B cell (primary cell): ENCODE data around the gene CAMTA1. TPM values are rescaled to one million over a fixed set of nuclear protein-coding genes. Genes with fewer than 3 reads are reported as not detected.

Experiments
- ATAC-seq: fragments of 200-7000 bp; cut with Tn5 transposase; one replicate; pipeline ENCODE4 v1.10.0; 2021; ENCODE audit warnings: low read depth, mild to moderate bottlenecking, moderate number of reproducible peaks, moderate library complexity
- CTCF ChIA-PET: fragments of 350-600 bp; sonication (Branson Sonifier 250); formaldehyde crosslinking; loops from one replicate; lab custom pipeline; 2021; ENCODE audit warnings: antibody characterized with exemption, inconsistent platforms; lab: Charles Lee
- POLR2A ChIA-PET: fragments of 350-600 bp; sonication (Branson Sonifier 250); formaldehyde crosslinking; loops from one replicate; lab custom pipeline; 2021; ENCODE audit warnings: antibody characterized with exemption; lab: Charles Lee
- DNase-seq: peaks from one replicate; pipeline ENCODE4 v3.0.0; 2013
- H2AFZ ChIP-seq: 2 replicates; pipeline ENCODE4 v1.6.1; 2012; ENCODE audit warnings: mild to moderate bottlenecking, low read depth, low read length; ENCODE audit not compliant: insufficient read depth, poor library complexity, severe bottlenecking
- H3K27ac ChIP-seq, 2 donors: 1 replicate in 1 of 2; 2 replicates in 1 of 2; pipeline ENCODE4 v1.5.1; 2012 to 2013; ENCODE audit warnings: low read length in 2 of 2, mild to moderate bottlenecking in 2 of 2, moderate library complexity in 1 of 2
- H3K27me3 ChIP-seq, 4 experiments: fragments of 200-600 bp in 1 of 4; sonication (generic) in 1 of 4; replicated peaks in 1 of 4; 1 replicate in 2 of 4; 2 replicates in 2 of 4; pipeline versions ENCODE4 v1.6.1 to v1.7.0; 2013 to 2016; ENCODE audit warnings: low read length in 3 of 4, mild to moderate bottlenecking in 2 of 4, mixed read lengths in 1 of 4, moderate library complexity in 1 of 4; ENCODE audit not compliant: insufficient read depth in 4 of 4, control insufficient read depth in 3 of 4; ENCODE audit errors: control extremely low read depth in 1 of 4
- H3K36me3 ChIP-seq, 2 experiments: replicated peaks in 1 of 2; 1 replicate in 1 of 2; 2 replicates in 1 of 2; pipeline versions ENCODE4 v1.6.1 to v1.7.1; 2013; ENCODE audit warnings: low read length in 1 of 2; ENCODE audit not compliant: insufficient read depth in 2 of 2, control insufficient read depth in 1 of 2; ENCODE audit errors: control extremely low read depth in 1 of 2, extremely low read depth in 1 of 2
- H3K4me1 ChIP-seq, 2 donors: fragments of 200-600 bp in 1 of 2; sonication (generic) in 1 of 2; 1 replicate in 1 of 2; 2 replicates in 1 of 2; pipeline versions ENCODE4 v1.5.1 to v1.6.1; 2013 to 2017; ENCODE audit warnings: low read length in 2 of 2; ENCODE audit not compliant: control insufficient read depth in 2 of 2, insufficient read depth in 2 of 2
- H3K4me2 ChIP-seq: replicated peaks from 2 replicates; pipeline ENCODE3; 2012; ENCODE audit warnings: mild to moderate bottlenecking, low read depth, low read length; ENCODE audit not compliant: poor library complexity, severe bottlenecking
- H3K4me3 ChIP-seq, 5 experiments: fragments of 200-600 bp in 1 of 5; sonication (generic) in 1 of 5; 1 replicate in 3 of 5; 2 replicates in 2 of 5; pipeline versions ENCODE4 v1.5.1 to v1.7.0; 2011 to 2016; ENCODE audit warnings: low read length in 4 of 5, mild to moderate bottlenecking in 4 of 5, low read depth in 2 of 5, control low read depth in 1 of 5, moderate library complexity in 1 of 5; ENCODE audit not compliant: insufficient read depth in 1 of 5; ENCODE audit errors: control extremely low read depth in 1 of 5, extremely low read depth in 1 of 5
- H3K79me2 ChIP-seq: fragments of 200-600 bp; sonication (generic); one replicate; pipeline ENCODE4 v1.6.0; 2016; ENCODE audit warnings: low read length; ENCODE audit not compliant: control insufficient read depth, insufficient read depth
- H3K9ac ChIP-seq: fragments of 200-600 bp; sonication (generic); 2 replicates; pipeline ENCODE4 v1.6.1; 2017; ENCODE audit warnings: mild to moderate bottlenecking, low read length, moderate library complexity
- H3K9me3 ChIP-seq, 3 donors: one replicate each; pipeline versions ENCODE4 v1.6.1 to v1.7.1; 2013; ENCODE audit warnings: low read length in 2 of 3; ENCODE audit not compliant: control insufficient read depth in 2 of 3, insufficient read depth in 1 of 3; ENCODE audit errors: control extremely low read depth in 1 of 3
- H4K20me1 ChIP-seq: 2 replicates; pipeline ENCODE4 v1.6.0; 2012; ENCODE audit warnings: mild to moderate bottlenecking, low read length; ENCODE audit not compliant: insufficient read depth, control insufficient read depth, poor library complexity, severe bottlenecking
- H3K27ac Mint-ChIP-seq: one replicate; pipeline ENCODE4 v1.8.0; 2021; ENCODE audit warnings: mixed read lengths
- H3K27me3 Mint-ChIP-seq: one replicate; pipeline ENCODE4 v1.8.0; 2021; ENCODE audit warnings: mixed read lengths
- H3K4me1 Mint-ChIP-seq: one replicate; pipeline ENCODE4 v1.8.0; 2021; ENCODE audit warnings: mixed read lengths
- H3K4me3 Mint-ChIP-seq: one replicate; pipeline ENCODE4 v1.8.0; 2021; ENCODE audit warnings: mixed read lengths
- H3K9me3 Mint-ChIP-seq: one replicate; pipeline ENCODE4 v1.8.0; 2022; ENCODE audit warnings: mixed read lengths; ENCODE audit not compliant: insufficient read depth
- EZH2 ChIP-seq: IDR thresholded peaks from 2 replicates; pipeline ENCODE4 v1.6.1; 2012; ENCODE audit warnings: borderline replicate concordance, low read depth, mild to moderate bottlenecking, moderate library complexity, low read length; ENCODE audit not compliant: insufficient read depth, poor library complexity, severe bottlenecking
- WGBS: methylation state at CpG from one replicate; pipeline ENCODE4 v1.1.5; 2013; ENCODE audit warnings: missing lambda C conversion rate; ENCODE audit not compliant: insufficient coverage; 5-methylcytosine and 5-hydroxymethylcytosine counted together
- intact Hi-C: fragments of 100-400 bp; cut with micrococcal nuclease; formaldehyde crosslinking; loops from one replicate; pipeline ENCODE4 v1.10.0; 2022
- polyA plus RNA-seq: library from polyadenylated mRNA; depleted of rRNA; stranded (reverse); fragments of >200 nt; gene quantifications from 2 replicates; pipeline ENCODE4 v1.2.3, GENCODE V29; 2012
- total RNA-seq, 2 donors: library from RNA; stranded (reverse); fragments of 120-200 nt in 1 of 2; gene quantifications; 1 replicate in 1 of 2; 2 replicates in 1 of 2; pipeline versions ENCODE4 v1.2.3 to v1.2.4, GENCODE V29; 2013 to 2022
- TF ChIP-seq, protein P1 (sequence below): fragments of 200-600 bp; IDR thresholded peaks from one replicate; pipeline ENCODE4 v1.8.0; 2022; ENCODE audit warnings: antibody characterized with exemption, mild to moderate bottlenecking

CAMTA1 gene
- total and polyA plus RNA-seq, 2 donors (not counting 1 experiment from before 2014, with no cell fraction given): 42.2 to 45.7 TPM

- H3K36me3 ChIP-seq: no peaks in the 10 kb centered on the region
- H2AFZ ChIP-seq: no peak overlapping the region
- H3K9ac ChIP-seq: no peak overlapping the region
- Mint-ChIP-seq H3K4me1 (no peaks in the 10 kb centered on the region), H3K9me3 (no peaks in the 10 kb centered on the region), H3K27me3 (peaks cover 24% of the 10 kb centered on the region), H3K4me3 (no peak overlapping the region), H3K27ac (no peak overlapping the region)
- no peak for TF ChIP-seq EZH2
- TF ChIP-seq, protein P1, sequence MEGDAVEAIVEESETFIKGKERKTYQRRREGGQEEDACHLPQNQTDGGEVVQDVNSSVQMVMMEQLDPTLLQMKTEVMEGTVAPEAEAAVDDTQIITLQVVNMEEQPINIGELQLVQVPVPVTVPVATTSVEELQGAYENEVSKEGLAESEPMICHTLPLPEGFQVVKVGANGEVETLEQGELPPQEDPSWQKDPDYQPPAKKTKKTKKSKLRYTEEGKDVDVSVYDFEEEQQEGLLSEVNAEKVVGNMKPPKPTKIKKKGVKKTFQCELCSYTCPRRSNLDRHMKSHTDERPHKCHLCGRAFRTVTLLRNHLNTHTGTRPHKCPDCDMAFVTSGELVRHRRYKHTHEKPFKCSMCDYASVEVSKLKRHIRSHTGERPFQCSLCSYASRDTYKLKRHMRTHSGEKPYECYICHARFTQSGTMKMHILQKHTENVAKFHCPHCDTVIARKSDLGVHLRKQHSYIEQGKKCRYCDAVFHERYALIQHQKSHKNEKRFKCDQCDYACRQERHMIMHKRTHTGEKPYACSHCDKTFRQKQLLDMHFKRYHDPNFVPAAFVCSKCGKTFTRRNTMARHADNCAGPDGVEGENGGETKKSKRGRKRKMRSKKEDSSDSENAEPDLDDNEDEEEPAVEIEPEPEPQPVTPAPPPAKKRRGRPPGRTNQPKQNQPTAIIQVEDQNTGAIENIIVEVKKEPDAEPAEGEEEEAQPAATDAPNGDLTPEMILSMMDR: no peak
- no peak overlapping the region for H3K27ac ChIP-seq
- no peaks in the 10 kb centered on the region for H3K4me1 ChIP-seq
- H4K20me1 ChIP-seq: no peaks in the 10 kb centered on the region
- intact Hi-C loops: no loop called here
- H3K27me3 ChIP-seq: no peaks in the 10 kb centered on the region
- no peaks in the 10 kb centered on the region for H3K79me2 ChIP-seq
- WGBS: 90% methylated on average over 8 of the region's 8 CpGs
- H3K4me3 ChIP-seq: no peak overlapping the region
- DNase-seq: no peak
- ChIA-PET CTCF (no interaction called here), POLR2A (no interaction called here)
- no peak overlapping the region for H3K4me2 ChIP-seq
- ATAC-seq: no peak
- no peaks in the 10 kb centered on the region for H3K9me3 ChIP-seq
Observed at GRCh38 chr1:7002728-7003127, 217.5 kb downstream of the CAMTA1 start.

DNA sequence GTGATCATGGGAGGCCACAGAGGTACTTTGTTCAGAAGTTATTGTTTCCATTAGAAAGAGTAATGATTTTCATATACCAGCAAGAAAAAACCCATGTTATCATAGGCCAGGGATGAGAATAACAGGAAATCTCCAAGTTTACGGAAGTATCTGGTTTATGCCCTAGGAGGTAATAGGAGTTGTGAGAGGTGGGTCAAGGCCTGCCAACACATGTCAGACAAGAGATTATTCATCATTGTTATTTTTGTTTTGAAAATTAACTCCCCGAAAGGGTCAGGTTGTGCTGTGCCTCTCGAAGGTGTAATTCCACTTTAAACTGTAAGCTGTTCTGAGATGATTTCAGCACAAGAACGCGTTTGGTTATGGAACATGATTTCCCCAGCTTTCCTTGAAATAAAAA lies 218.4 kb downstream of the CAMTA1 start:
- H4K20me1 ChIP-seq: no peaks in the 10 kb centered on the region
- Mint-ChIP-seq H3K4me3 (no peak overlapping the region), H3K27me3 (peaks cover 20% of the 10 kb centered on the region), H3K4me1 (no peaks in the 10 kb centered on the region), H3K9me3 (no peaks in the 10 kb centered on the region), H3K27ac (no peak overlapping the region)
- CTCF ChIA-PET: no interaction called here
- H3K9me3 ChIP-seq: no peaks in the 10 kb centered on the region
- no peak overlapping the region for H2AFZ ChIP-seq
- H3K4me2 ChIP-seq: no peak overlapping the region
- no peak for TF ChIP-seq EZH2
- TF ChIP-seq, protein P1: no peak
- POLR2A ChIA-PET: no interaction called here
- H3K27ac ChIP-seq: no peak overlapping the region
- H3K4me1 ChIP-seq: no peaks in the 10 kb centered on the region
- no peaks in the 10 kb centered on the region for H3K27me3 ChIP-seq
- H3K4me3 ChIP-seq: no peak overlapping the region
- H3K9ac ChIP-seq: no peak overlapping the region
- no peaks in the 10 kb centered on the region for H3K79me2 ChIP-seq
- intact Hi-C loops: no loop called here
- ATAC-seq (no peak), DNase-seq (no peak)
- no peaks in the 10 kb centered on the region for H3K36me3 ChIP-seq
- WGBS: 94% methylated on average over 2 of the region's 5 CpGs
